ENCODE results near the gene NOL6. TPM values are rescaled to one million over a fixed set of nuclear protein-coding genes. Genes with fewer than 3 reads are reported as not detected.

Gene NOL6
- total and polyA plus RNA-seq, 10 donors = 20.0 to 48.1 (median 26.5) TPM

GRCh38 chr9:33469891-33470290, 3.8 kb downstream of the NOL6 start:
- peaks cover 5 to 75% (median 72%) of the 10 kb centered on the region in 6 donors for H3K36me3 ChIP-seq

DNA sequence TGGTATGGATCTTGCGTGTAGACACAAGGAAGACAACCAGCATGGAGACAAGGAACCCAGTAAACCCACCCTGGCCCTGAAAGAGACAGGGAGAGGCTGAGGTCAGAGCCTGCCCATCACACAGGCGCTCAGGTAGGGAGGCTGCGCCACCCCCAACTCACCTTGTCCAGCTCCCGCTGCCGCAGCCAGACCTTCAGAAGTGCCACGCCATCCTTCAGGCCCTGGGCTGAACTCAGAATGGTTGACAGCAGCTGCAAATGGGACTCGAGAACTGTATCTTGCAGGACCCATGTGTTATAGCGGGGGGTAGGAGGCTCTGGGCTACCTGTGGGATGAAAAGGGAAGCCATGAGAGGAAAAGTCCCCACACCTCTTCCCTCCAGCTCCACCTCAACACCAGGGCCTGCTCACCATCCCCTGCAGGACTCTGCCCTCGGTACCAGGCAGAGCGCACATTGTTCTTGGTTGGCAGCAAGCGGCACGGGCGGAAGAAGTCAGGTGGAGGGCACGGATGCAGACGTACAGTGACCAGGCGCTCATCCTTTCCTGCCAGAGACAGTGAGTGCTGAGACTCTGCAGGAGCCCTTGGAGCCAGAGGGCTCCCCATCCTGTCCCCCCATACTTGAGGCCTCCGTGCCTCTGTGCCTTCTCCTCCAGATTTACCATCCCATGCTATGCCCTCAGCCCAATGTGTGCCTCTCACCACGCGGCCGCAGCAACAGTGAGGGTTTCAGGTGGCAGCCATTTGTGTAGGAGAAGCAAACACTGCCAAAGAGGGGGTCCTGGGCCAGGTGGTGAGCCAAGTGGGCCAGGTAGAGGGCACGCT, 4.7 kb downstream of the NOL6 start:
- TF ChIP-seq CTCF (IDR thresholded peaks at IDR 0.05 in 8 of 11, conservative IDR thresholded peaks at IDR 0.05 in 3 of 11) = no peak
- TF ChIP-seq POLR2AphosphoS5 (IDR thresholded peaks at IDR 0.05) = peak in 1 of 3 donors; percentile 22
- Histone ChIP-seq H3K4me3 (no peak overlapping the region), H3K27ac (no peak overlapping the region), H3K4me1 (peaks cover 12 to 36% (median 19%) of the 10 kb centered on the region in 6 donors), H3K9me3 (no peaks in the 10 kb centered on the region), H3K36me3 (peaks cover 5 to 84% (median 81%) of the 10 kb centered on the region in 6 donors), H3K27me3 (replicated peaks in 1 of 7) (no peaks in the 10 kb centered on the region)
- DNase-seq = peak; percentile 68
- WGBS, 5 donors = 95 to 99% (median 96%) methylated on average over 19 to 21 of the region's 21 CpGs
- intact Hi-C loops (cut with DNase I; ENCODE audit: low total_unique reads) = loop anchor here (10.0 kb wide), 2 partner anchors 94 to 184 kb away; no protein-coding TSS in a partner anchor

More at GRCh38 chr9:33469891-33470290, 3.8 kb downstream of the NOL6 start:
- TF ChIP-seq POLR2AphosphoS5 (IDR thresholded peaks at IDR 0.05) = no peak
- no peak for TF ChIP-seq CTCF (IDR thresholded peaks at IDR 0.05 in 8 of 11, conservative IDR thresholded peaks at IDR 0.05 in 3 of 11)
- Histone ChIP-seq H3K9me3 (no peaks in the 10 kb centered on the region), H3K4me3 (no peak overlapping the region), H3K27ac (no peak overlapping the region), H3K4me1 (peaks cover 16 to 42% (median 25%) of the 10 kb centered on the region in 6 donors), H3K27me3 (replicated peaks in 1 of 7) (no peaks in the 10 kb centered on the region)
- intact Hi-C loops (cut with DNase I; ENCODE audit: low total_unique reads) = loop anchor here (10.0 kb wide), 2 partner anchors 95 to 185 kb away; no protein-coding TSS in a partner anchor
- WGBS, 5 donors = 89 to 95% (median 91%) methylated on average over 5 to 6 of the region's 6 CpGs
- DNase-seq = peak; percentile 72

GRCh38 chr9:33468215-33468730, 5.5 kb downstream of the NOL6 start:
- Histone ChIP-seq H3K4me3 (no peak overlapping the region), H3K27ac (no peak overlapping the region), H3K9me3 (no peaks in the 10 kb centered on the region), H3K36me3 (peaks cover 5 to 91% (median 88%) of the 10 kb centered on the region in 6 donors), H3K4me1 (peaks cover 12 to 33% (median 17%) of the 10 kb centered on the region in 6 donors), H3K27me3 (replicated peaks in 1 of 7) (no peaks in the 10 kb centered on the region)
- WGBS, 5 donors = 73 to 95% (median 92%) methylated on average over 4 of the region's 4 CpGs
- TF ChIP-seq POLR2A (IDR thresholded peaks at IDR 0.05) (no peak), POLR2AphosphoS5 (IDR thresholded peaks at IDR 0.05) (no peak), CTCF (IDR thresholded peaks at IDR 0.05 in 8 of 11, conservative IDR thresholded peaks at IDR 0.05 in 3 of 11) (no peak)
- intact Hi-C loops (cut with DNase I; ENCODE audit: low total_unique reads) = loop anchor here (10.0 kb wide), 2 partner anchors 93 to 183 kb away; no protein-coding TSS in a partner anchor
- peak; percentile 65 for DNase-seq

DNA sequence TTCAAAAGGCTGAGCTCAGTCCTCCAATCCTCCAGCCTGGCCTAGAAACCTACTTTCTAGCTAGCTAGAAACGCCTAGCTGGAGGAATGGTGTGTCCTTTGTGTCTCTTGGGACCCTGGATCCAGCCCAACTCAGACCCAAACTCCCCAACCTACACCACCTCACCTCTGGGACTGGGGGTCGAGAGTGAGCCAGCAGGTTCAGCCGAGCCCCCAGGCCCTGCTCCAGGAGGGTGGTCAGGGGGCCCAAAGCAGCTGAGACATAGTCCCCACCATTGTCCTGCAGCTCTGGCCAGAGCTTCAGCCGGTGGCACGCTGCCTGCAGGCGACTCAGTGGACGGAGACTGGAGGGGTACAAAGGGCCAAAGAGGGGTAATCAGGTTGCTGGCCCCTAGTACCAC, 6.2 kb downstream of the NOL6 start:
- Histone ChIP-seq H3K36me3 (peaks cover 5 to 98% (median 96%) of the 10 kb centered on the region in 6 donors), H3K9me3 (no peaks in the 10 kb centered on the region), H3K27ac (no peak overlapping the region), H3K27me3 (replicated peaks in 1 of 7) (no peaks in the 10 kb centered on the region), H3K4me3 (no peak overlapping the region), H3K4me1 (peaks cover 4 to 25% (median 10%) of the 10 kb centered on the region in 6 donors)
- intact Hi-C loops (cut with DNase I; ENCODE audit: low total_unique reads) = loop anchor here (10.0 kb wide), 2 partner anchors 93 to 183 kb away; no protein-coding TSS in a partner anchor
- TF ChIP-seq POLR2AphosphoS5 (IDR thresholded peaks at IDR 0.05) = no peak
- TF ChIP-seq POLR2A (IDR thresholded peaks at IDR 0.05) = no peak
- no peak for TF ChIP-seq CTCF (IDR thresholded peaks at IDR 0.05 in 8 of 11, conservative IDR thresholded peaks at IDR 0.05 in 3 of 11)
- DNase-seq = peak; percentile 67
- 84 to 98% (median 92%) methylated on average over 4 to 7 of the region's 7 CpGs for WGBS, 5 donors
